ENCODE measurements around the gene DEFB131B.
"Not testable (repeated sequence)": the region's sequence is repeated elsewhere in the genome, so short reads cannot be mapped to it uniquely, and the experiment has no call there.

The DEFB131B gene, protein sequence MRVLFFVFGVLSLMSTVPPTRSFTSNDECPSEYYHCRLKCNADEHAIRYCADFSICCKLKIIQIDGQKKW

DNA sequence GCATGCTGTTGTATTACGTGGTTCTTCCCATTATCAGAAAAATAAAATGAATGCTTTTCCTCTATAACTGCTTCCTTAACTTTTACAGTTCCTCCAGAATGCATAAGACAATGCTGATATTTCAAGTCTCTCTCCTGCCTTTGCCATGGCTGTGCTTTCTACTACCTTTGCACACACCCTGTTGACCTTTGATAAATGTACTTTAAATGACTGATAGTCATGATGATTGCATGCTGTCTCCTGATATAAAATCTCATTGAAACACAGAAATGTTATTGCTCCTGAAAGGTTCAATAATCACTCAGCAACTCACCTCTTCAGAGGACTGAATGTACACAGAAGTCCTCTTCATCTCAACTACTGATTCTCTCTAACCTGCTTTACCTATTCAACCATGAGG is at the start of gene DEFB131B:
TSS of gene DEFB131B (plus strand) at position 395 of the 400 bp plus-strand sequence. CDS start at position 395, 0 bp downstream.
- FAIRE-seq, result not testable (repeated sequence)

DNA sequence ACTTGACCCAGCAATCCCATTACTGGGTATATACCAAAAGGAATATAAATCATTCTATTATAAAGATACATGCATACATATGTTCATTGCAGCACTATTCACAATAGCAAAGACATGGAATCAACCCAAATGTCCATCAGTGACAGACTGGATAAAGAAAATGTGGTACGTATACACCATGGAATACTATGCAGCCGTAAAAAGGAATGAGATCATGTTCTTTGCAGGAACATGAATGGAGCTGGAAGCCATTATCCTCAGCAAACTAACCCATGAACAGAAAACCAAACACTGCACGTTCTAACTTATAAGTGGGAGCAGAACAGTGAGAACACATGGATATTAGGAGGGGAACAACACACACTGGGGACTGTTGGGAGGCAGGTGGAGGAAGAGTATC is 49.0 kb upstream of the DEFB131B start:
- not testable (repeated sequence) for FAIRE-seq

DNA sequence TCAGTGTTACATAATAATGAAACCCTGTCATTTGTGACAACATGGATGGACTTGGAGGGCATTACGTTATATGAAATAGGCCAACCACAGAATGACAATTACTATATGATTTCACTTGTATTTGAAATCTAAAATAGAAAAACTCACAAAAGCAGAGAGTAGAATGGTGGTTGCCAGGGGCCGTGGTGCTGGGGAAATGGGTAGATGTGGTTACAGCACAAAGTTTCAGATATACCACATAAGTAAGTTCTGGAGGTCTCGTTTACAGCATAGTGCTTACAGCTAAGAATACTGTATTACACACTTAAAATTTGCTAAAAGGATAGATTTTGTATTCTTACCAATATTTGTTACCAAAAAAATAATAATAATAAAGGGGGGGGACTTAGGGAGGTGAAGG is 48.6 kb upstream of the DEFB131B start:
- not testable (repeated sequence) for FAIRE-seq

DNA sequence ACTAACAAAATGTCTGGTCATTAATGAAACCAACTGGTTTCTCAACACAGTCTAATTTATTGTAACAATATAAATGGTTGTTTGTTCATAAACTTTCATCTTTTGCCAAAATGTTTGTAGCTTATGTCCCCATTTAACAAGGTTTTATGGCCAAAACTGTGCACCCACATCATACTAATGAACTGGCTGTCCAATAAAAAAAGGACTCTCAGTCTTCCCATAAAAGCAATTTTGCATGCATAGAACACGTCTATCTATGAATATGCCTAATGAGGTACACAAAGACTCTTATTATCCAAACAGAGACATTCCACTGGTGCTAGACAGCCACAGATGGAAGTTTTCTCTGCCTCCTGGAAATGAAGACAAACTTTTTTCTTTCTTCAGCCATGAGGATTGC is 45.4 kb upstream of the DEFB131B start, which contains the start of gene DEFB108B:
TSS of gene DEFB108B (plus strand) at position 390 of the 400 bp plus-strand sequence. CDS start at position 390, 0 bp downstream.
- not testable (repeated sequence) for FAIRE-seq

DNA sequence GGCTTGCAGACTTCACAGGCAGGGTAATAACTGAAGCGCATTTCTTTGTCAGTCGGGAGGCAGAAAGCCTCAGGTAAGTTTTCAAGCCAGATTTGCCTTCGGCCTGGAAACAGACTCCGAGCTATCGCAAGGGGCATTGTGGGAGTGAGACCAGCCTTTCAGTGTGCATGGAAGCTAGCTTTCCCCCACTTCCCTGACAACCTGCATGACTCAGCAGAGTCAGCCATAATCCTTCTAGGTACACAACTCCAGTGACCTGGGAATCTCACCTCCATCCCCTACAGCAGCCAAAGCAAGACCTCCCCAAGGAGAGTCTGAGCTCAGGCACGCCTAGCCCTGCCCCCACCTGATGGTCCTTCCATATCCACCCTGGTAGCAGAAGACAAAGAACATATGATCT is 35.5 kb upstream of the DEFB131B start:
- FAIRE-seq, result not testable (repeated sequence)

DNA sequence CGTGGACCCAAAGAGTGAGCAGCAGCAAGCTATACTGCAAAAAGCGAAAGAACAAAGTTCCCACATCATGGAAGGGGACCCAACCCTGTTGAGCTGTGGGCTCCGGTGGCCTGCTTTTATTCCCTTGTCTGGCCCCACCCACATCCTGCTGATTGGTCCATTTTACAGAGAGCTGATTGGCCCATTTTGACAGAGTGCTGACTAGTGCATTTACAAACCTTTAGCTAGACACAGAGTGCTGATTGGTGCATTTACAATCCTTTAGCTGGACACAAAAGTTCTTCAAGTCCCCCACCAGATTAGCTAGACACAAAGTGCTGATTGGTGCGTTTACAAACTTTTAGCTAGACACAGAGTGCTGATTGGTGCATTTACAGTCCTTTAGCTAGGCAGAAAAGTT is 34.9 kb upstream of the DEFB131B start:
- not testable (repeated sequence) for FAIRE-seq

DNA sequence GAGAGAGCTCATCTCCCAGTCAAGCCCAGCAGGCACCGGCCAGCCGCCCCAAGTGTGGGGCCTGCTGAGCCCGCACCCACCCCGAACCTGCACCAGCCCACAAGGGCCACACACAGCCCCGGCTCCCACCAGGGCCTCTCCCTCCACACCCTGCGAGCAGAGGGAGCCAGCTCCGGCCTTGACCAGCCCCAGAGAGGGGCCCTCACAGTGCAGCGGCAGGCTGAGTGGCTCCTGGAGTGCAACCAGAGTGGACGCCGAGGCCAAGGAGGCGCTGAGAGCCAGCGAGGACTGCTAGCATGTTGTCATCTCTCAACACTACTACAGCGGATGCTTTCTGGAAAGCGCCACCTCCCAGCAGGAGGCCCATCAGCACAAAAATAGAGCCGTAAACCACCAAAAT is 34.4 kb upstream of the DEFB131B start:
- no peak for FAIRE-seq

DNA sequence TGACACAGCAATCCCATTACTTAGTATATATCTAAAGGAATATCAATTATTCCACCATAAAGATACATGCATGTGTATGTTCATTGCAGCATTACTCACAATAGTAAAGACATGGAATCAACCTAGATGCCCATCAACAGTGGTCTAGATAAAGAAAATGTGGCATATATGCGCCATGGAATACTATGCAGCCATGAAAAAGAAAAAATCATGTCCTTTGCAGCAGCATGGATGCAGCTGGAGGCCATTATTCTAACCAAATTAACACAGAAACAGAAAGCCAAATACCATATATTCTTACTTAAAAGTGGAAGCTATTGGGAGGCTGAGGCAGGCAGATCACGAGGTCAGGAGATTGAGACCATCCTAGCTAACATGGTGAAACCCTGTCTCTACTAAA is 24.4 kb upstream of the DEFB131B start:
- FAIRE-seq, result not testable (repeated sequence)

DNA sequence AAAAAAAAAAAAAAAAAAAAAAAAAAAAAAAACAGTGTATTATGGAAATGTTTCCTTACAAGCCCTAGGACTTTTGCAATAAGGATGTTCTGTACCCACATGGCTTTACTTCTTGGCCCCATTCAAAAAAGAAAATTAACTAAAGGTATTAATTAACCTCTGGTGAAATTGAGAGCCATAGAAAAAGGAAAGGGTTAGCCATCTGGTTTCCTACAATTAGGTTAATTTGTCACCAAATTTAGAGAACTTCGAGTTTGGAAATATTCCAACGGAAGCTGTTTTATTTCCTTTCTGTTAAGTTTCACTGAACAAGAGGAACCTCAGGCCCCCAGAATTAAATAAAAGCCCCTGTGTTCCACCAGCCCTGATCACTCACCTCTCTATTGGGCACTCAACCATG is 22.4 kb upstream of the DEFB131B start:
- FAIRE-seq, result not testable (repeated sequence)

DNA sequence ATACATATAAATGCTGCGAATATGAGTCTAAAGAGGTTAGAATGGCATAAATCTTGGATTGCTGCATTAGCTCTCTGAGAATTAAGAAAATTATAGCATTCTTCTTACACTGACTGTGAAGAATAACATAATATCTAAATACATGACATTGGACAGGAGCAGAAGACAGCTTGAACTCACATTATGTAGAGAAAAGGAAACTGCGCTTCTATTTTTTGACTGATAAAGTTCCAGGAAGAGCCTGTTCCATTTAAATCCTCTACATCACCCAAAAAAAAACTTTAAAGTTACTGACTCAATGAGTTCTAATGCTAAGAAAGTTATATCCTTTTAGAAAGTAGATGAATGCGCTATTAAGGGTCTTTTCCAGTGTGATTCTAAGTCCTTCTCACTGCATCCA is 17.4 kb upstream of the DEFB131B start:
- FAIRE-seq, result not testable (repeated sequence)

DNA sequence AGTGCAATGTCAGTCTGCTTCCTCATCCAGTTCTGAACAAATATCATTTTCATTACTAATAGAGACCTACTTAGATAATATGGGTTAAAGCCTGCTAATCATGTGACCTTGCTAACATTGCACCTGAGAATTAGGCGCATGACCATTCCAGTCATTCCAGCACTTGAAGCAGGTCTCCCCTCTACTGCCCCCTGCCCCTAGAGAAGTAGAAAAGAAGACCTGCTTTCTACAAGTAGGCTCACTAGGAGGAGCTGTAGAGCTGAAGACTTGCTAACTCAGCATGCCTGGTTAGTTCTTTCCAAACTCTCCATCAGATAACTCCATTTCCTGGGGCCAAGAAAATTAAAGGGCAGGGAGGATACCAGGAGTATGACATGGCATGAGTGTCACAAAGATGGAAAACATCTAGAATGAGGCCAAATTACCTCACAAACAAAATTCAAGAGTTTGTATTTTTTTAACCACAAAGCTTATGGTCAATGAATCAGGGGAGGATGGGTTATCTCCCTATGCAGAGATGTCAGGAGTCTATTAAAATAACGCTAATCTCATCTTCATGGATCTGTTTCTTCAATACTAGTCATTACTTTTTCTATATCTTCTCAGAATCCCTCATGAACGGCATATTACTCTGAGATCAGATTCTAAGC is 14.2 kb upstream of the DEFB131B start:
- FAIRE-seq, result peak; percentile 42

DNA sequence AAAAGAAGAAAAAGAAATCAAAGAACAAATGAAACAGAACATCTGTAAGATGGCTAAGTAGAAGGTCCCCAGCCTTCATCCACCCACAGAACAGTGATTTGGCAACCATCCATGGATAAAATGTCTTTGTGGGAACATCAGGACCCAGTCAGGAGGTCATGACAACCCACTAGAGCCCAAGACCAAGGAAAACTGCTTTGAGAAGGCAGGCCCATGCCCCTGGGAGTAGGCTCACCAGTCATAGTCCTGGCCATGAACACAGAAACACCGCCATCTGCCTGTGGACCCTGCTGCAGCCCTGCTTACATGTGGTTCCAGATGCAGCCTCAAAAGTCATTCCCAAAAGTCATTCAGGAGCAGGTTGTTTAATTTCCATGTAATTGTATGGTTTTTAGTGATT is 11.0 kb upstream of the DEFB131B start:
- FAIRE-seq, result not testable (repeated sequence)

DNA sequence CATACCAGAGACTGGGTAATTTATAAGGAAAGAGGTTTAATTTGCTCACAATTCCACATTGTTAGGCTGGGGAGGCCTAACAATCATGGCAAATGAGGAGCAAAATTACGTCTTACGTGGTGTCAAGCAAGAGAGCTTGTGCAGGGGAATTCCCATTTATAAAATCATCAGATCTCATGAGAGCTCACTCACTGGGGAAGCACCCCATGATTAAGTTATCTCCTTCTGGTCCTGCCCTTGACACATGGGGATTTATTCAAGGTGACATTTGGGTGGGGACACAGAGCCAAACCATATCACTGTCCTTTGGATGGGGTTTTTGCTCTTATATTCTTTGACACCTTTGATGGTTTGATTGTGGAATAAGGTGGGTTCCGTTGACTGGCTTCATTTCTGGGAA is 8.3 kb upstream of the DEFB131B start:
- not testable (repeated sequence) for FAIRE-seq

DNA sequence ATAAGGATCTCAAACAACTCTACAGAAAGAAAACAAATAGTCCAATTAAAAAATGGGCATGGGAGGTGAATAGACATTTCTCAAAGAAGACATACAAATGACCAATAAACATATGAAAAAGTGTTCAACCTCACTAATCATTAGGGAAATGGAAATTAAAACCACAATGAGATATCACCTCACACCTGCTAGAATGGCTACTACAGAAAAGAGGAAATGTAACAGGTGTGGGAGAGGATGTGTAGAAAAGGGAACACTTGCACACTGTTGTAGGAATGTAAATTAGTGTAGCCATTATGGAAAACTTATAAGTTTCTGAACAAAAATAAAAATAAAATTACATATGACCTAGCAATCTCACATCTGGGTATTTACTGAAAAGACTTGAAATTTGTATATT is 7.6 kb upstream of the DEFB131B start:
- FAIRE-seq, result not testable (repeated sequence)

DNA sequence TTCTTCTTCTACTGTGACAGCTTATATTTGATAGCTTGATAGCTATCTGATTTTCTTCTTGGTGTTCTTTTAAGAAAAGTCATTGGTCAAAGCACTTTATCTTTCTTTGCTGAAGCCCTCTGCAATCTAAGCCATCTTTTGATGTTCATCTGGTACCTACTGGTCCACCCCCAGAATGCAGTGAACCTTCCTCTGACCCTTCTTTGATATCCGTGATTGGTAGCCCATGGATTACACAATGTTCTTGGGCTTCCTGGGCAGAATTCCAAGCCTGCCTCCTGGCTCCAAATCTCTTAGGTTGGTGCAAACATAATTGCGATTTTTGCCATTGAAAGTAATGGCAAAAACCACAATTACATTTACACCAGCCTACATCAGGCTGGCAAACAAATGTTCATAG is 2.0 kb upstream of the DEFB131B start:
- FAIRE-seq, result not testable (repeated sequence)

DNA sequence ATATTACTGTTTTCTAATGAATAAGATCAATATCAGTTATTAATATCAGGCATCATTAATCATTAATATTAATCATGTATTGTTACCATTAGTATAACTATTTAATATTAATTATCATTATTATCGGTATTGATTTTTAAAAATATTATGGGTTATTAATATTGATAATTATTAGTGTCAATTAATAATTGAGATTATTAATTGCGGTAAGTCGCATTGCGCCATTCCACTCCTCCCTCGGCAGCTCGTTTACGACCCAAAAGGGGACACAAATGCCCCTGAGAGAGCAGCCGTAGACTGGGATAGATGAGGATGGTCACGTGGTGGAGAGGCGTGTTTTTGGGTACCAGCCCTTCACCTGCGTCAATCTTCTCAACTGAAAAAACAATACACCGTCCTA is 7.6 kb downstream of the DEFB131B start:
- FAIRE-seq, result not testable (repeated sequence)

DNA sequence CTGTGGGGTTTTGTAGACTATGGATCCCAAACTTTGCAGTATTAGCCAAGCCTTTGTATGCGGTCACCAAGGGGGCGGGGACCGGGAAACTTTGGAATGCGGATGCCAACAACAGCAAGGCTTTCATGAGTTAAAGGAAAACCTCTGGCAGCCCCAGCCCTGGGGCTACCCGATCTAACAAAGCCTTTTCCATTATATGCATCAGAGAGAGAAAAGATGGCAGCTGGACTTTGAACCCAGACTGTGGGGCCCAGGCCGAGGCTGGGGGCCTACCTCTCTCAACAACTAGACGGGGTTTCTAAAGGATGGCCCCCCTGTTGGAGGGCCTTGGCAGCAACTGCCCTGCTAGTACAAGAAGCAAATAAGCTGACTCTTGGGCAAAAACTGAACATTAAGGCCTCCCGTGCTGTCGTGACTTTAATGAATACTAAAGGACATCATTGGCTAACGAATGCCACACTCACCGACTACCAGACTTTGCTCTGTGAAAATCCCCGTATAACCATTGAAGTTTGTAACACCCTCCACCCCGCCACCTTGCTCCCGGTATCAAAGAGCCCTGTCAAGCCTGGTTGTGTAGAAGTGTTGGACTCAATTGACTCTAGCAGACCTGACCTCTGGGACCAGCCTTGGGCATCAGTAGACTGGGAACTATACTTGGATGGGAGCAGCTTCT is 10.2 kb downstream of the DEFB131B start:
- not testable (repeated sequence) for FAIRE-seq

DNA sequence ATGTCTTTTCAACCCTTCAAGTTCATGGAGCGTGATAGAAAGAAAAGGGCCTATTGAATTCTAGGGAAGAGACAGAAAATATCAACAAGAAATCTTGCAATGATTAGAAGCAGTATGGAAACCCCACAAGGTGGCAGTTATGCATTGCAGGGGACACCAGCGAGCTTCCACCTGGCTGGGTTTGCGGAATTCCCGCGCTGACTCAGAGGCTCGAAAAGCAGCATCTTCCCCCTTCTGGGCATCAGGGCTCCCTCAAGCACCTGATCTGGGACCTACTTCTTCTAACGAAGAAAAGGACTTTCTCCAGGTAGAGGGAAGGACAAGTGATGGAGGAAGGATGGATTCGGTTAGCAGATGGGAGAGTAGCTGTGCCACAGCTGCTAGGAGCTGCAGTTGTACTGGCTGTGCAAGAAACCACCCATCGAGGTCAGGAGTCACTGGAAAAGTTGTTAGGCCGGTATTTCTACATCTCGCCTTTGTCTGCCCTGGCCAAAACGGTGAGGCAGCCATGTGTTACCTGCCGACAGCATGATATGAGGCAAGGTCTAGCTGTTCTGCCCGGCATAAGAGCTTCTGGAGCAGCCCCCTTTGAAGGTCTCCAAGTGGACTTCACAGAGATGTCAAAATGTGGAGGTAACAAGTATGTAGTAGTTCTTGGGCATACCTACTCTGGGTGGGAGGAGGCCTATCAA is 11.1 kb downstream of the DEFB131B start:
- not testable (repeated sequence) for FAIRE-seq

DNA sequence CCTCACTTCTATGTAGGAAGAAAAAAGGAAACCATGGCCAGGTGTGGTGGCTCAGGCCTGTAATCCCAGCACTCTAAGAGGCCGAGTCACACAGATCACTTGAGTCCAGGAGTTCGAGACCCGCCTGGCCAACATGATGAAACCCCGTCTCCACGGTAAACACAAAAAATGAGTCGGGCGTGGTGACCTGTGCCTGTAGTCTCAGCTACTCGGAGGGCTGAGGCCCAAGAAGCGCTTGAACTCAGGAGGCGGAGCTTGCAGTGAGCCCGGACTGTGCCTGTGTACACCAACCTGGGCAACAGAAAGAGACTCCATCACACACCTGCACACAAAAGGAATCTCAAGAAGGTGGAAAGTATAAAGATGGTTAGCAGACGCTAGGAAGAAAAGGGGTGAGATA is 17.7 kb downstream of the DEFB131B start:
- FAIRE-seq, result no peak

DNA sequence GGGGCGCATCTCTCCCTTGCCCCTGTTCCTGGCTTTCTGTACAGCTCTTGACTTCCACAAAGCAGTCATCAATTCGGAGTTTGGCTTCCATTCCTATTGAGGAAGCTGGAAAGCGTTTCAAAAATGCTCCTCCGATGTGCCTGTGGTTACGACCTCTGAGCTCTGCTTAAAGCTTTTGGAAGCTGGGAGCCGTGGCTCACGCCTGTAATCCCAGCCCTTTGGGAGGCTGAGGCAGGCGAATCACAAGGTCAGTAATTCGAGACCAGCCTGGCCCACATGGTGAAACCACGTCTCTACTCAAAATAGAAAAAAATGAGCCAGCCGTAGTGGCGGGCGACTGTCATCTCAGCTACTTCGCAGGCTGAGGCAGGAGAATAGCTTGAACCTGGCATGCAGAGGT is 22.9 kb downstream of the DEFB131B start:
- FAIRE-seq, result not testable (repeated sequence)

DNA sequence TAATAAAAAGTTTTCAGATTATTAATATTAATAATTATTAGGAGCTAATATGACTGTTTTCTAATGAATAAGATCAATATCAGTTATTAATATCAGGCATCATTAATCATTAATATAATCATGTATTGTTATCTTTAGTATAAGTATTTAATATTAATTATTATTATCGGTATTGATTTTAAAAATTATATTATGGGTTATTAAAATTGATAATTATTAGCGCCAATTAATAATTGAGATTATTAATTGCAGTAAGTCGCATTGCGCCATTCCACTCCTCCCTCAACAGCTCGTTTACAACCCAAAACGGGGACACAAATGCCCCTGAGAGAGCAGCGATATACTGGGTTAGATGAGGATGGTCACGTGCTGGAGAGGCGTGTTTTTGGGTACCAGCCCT is 30.0 kb downstream of the DEFB131B start:
- no peak for FAIRE-seq

DNA sequence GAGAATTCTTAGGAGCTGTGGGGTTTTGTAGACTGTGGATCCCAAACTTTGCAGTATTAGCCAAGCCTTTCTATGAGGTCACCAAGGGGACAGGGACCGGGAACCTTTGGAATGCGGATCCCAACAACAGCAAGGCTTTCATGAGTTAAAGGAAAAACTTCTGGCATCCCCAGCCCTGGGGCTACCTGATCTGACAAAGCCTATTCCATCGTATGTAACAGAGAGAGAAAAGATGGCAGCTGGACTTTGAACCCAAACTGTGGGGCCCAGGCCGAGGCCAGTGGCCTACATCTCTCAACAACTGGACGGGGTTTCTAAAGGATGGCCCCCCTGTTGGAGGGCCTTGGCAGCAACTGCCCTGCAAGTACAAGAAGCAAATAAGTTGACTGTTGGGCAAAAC is 32.5 kb downstream of the DEFB131B start:
- FAIRE-seq, result not testable (repeated sequence)

DNA sequence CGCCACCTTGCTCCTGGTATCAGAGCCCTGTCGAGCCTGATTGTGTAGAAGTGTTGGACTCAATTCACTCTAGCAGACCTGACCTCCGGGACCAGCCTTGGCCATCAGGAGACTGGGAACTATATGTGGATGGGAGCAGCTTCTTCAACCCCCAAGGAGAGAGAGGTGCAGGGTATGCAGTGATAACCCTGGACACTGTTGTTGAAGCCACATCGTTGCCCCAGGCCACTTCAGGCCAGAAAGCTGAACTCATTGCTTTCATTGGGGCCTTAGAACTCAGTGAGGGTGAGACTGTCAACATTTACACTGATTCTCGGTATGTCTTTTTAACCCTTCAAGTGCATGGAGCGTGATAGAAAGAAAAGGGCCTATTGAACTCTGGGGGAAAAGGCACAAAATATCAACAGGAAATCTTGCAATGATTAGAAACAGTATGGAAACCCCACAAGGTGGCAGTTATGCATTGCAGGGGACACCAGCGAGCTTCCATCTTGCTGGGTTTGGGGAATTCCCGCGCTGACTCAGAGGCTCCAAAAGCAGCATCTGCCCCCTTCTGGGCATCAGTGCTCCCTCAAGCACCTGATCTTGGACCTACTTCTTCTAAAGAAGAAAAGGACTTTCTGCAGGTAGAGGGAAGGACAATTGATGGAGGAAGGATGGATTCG is 33.2 kb downstream of the DEFB131B start:
- FAIRE-seq, result not testable (repeated sequence)
